Psoas muscle (tissue), 8 donors: ENCODE measurements around the gene SAE1. TPM values are rescaled to one million over a fixed set of nuclear protein-coding genes. Genes with fewer than 3 reads are reported as not detected.

Experiments used
- ATAC-seq, 4 donors: fragments of 200-7000 bp; cut with Tn5 transposase; one replicate each; pipeline ENCODE4 v1.9.1; 2020; ENCODE audit warnings: moderate library complexity in 3 of 4, mild to moderate bottlenecking in 2 of 4
- DNase-seq, 2 donors: peaks; one replicate each; pipeline ENCODE4 v3.0.0-alpha.2; 2020
- H3K27ac ChIP-seq: fragments of 200-600 bp; one replicate; pipeline ENCODE4 v1.8.0; 2022
- H3K27me3 ChIP-seq, 3 donors: fragments of 200-600 bp in 1 of 3; one replicate each; pipeline versions ENCODE4 v1.6.1 to v1.8.0; 2013 to 2022; ENCODE audit warnings: low read length in 2 of 3, mild to moderate bottlenecking in 2 of 3, moderate library complexity in 1 of 3; ENCODE audit not compliant: insufficient read depth in 3 of 3
- H3K36me3 ChIP-seq, 2 donors: fragments of 200-600 bp in 1 of 2; one replicate each; pipeline versions ENCODE4 v1.6.1 to v1.8.0; 2013 to 2022; ENCODE audit warnings: low read depth in 1 of 2, mild to moderate bottlenecking in 1 of 2, moderate library complexity in 1 of 2; ENCODE audit not compliant: insufficient read depth in 1 of 2
- H3K4me1 ChIP-seq: fragments of 200-600 bp; one replicate; pipeline ENCODE4 v1.8.0; 2022
- H3K4me3 ChIP-seq: fragments of 200-600 bp; one replicate; pipeline ENCODE4 v1.8.0; 2022; ENCODE audit warnings: mild to moderate bottlenecking
- H3K9me3 ChIP-seq: fragments of 200-600 bp; one replicate; pipeline ENCODE4 v1.8.0; 2022
- WGBS, 3 donors: extraction: QIAGEN DNeasy Blood & Tissue Kit; methylation state at CpG; one replicate each; pipeline versions ENCODE4 v1.1.6 to v1.1.7; 2013; 5-methylcytosine and 5-hydroxymethylcytosine counted together
- intact Hi-C, 2 donors: fragments of 100-400 bp; cut with DNase I; formaldehyde crosslinking; loops; one replicate each; pipeline versions ENCODE4 v1.11.0 to v1.14.2; 2022
- polyA plus RNA-seq, 3 donors: library from polyadenylated mRNA; stranded (reverse); fragments of 200-250 nt; gene quantifications; one replicate each; pipeline ENCODE4 v1.2.3, GENCODE V29; 2013
- total RNA-seq, 4 donors: library from RNA; stranded (reverse); fragmentation: NEBNext Ultra II Directional in 2 of 4; extraction: Animal tissue kit (Norgen Biotek cat#: 25700) in 2 of 4; gene quantifications; one replicate each; pipeline versions ENCODE4 v1.2.1 to v1.2.4, GENCODE V29; 2021 to 2023
- TF ChIP-seq, protein P1 (sequence below): fragments of 200-600 bp; IDR thresholded peaks from one replicate; pipeline ENCODE4 v1.8.0; 2022; ENCODE audit warnings: antibody characterized with exemption
- donor health status: healthy with polysubstance abuse.
- donor health status: DM: no; HTN: no; CAD: no; lungs with moderate emphysema.
- donor health status: Bipolar disorder and iron deficiency.
- donor health status: healthy.
- donor health status: DM: yes; HTN: yes; CAD: no.
- donor health status: DM: no; HTN: no; CAD: no.
- donor health status: DM: no; HTN: no; CAD: no.
- donor health status: DM: yes; HTN: yes; CAD: no.

SAE1 gene
- total and polyA plus RNA-seq, 7 donors: 30.7 to 63.4 (median 42.0) TPM

- Histone ChIP-seq H3K27ac (peak overlapping the region; percentile 100), H3K27me3 (no peaks in the 10 kb centered on the region), H3K4me1 (peaks cover 15% of the 10 kb centered on the region), H3K4me3 (peak overlapping the region; percentile 99), H3K9me3 (no peaks in the 10 kb centered on the region), H3K36me3 (peaks cover 0 to 23% of the 10 kb centered on the region in 2 donors)
- 3 to 8% (median 8%) methylated on average over 27 to 50 of the region's 50 CpGs for WGBS, 3 donors
- peak in 2 of 4 donors; percentile 12 to 23 for ATAC-seq
- TF ChIP-seq, protein P1, sequence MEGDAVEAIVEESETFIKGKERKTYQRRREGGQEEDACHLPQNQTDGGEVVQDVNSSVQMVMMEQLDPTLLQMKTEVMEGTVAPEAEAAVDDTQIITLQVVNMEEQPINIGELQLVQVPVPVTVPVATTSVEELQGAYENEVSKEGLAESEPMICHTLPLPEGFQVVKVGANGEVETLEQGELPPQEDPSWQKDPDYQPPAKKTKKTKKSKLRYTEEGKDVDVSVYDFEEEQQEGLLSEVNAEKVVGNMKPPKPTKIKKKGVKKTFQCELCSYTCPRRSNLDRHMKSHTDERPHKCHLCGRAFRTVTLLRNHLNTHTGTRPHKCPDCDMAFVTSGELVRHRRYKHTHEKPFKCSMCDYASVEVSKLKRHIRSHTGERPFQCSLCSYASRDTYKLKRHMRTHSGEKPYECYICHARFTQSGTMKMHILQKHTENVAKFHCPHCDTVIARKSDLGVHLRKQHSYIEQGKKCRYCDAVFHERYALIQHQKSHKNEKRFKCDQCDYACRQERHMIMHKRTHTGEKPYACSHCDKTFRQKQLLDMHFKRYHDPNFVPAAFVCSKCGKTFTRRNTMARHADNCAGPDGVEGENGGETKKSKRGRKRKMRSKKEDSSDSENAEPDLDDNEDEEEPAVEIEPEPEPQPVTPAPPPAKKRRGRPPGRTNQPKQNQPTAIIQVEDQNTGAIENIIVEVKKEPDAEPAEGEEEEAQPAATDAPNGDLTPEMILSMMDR: no peak
- DNase-seq: peak; percentile 60 to 75
- intact Hi-C loops: no loop called here
These were observed 97.7 kb downstream of the SAE1 start for GRCh38 chr19:47228168-47228936.

DNA sequence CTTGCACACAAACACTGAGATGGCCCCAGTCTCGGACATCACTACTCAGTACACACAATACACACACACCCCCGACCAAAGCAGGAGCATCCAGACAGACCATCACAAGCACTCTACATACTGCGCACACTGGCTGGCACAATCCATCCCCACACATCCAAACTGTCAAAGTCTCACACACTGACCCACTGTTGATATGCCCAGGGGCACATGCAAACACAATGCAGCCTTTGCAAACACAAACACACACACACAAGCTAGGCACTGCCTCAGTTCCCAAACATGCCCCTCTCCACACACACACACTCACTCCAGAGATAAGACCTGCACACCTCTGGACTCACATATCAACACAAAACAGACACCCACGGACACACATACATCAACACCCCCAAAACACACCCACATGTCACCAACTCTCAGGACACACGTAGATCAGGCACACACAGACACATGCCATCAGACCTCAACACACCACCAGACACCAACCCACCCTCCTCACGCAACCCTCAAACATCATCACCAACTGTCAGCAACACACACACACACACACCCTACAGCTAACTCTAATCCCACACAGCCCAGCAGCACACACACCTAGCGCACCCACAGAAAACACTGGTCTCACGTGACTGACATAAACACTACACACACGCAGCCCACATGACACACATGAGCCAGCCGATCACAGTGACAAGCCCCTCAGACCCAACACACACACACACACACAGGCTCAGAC, 98.5 kb downstream of the SAE1 start:
- TF ChIP-seq, protein P1: no peak
- peaks cover 0 to 16% of the 10 kb centered on the region in 2 donors for H3K36me3 ChIP-seq
- no peak for ATAC-seq
- H3K27ac ChIP-seq: peak overlapping the region; percentile 100
- DNase-seq: no peak
- no peaks in the 10 kb centered on the region for H3K27me3 ChIP-seq
- H3K4me1 ChIP-seq: peaks cover 15% of the 10 kb centered on the region
- WGBS, 3 donors: 28 to 31% (median 29%) methylated on average over 10 of the region's 10 CpGs
- no peaks in the 10 kb centered on the region for H3K9me3 ChIP-seq
- peak overlapping the region; percentile 99 for H3K4me3 ChIP-seq
- intact Hi-C loops: no loop called here

GRCh38 chr19:47229676-47230053, 99.0 kb downstream of the SAE1 start:
- intact Hi-C loops: no loop called here
- DNase-seq (no peak), ATAC-seq (no peak)
- H3K9me3 ChIP-seq: no peaks in the 10 kb centered on the region
- peak overlapping the region; percentile 100 for H3K27ac ChIP-seq
- H3K4me1 ChIP-seq: peaks cover 15% of the 10 kb centered on the region
- peaks cover 0 to 10% of the 10 kb centered on the region in 2 donors for H3K36me3 ChIP-seq
- TF ChIP-seq, protein P1: no peak
- no peaks in the 10 kb centered on the region for H3K27me3 ChIP-seq
- WGBS, 3 donors: 10 to 16% (median 12%) methylated on average over 9 of the region's 9 CpGs
- H3K4me3 ChIP-seq: peak overlapping the region; percentile 99

GRCh38 chr19:47230054-47230920, 99.7 kb downstream of the SAE1 start:
- Histone ChIP-seq H3K27ac (peak overlapping the region; percentile 100), H3K36me3 (peaks cover 0 to 4% of the 10 kb centered on the region in 2 donors), H3K4me1 (peaks cover 13% of the 10 kb centered on the region), H3K27me3 (no peaks in the 10 kb centered on the region), H3K9me3 (no peaks in the 10 kb centered on the region), H3K4me3 (peak overlapping the region; percentile 99)
- WGBS, 3 donors: 1 to 3% (median 1%) methylated on average over 36 to 84 of the region's 84 CpGs
- intact Hi-C loops: no loop called here
- ATAC-seq (peak in 2 of 4 donors; percentile 2 to 9), DNase-seq (peak; percentile 77 to 89)
- TF ChIP-seq, protein P1: peak; percentile 94
